ENCODE results near the gene RAB24. TPM values are rescaled to one million over a fixed set of nuclear protein-coding genes. Genes with fewer than 3 reads are reported as not detected.

Gene RAB24
- total and polyA plus RNA-seq, 2 of the 4 experiments (the other 2 are of a cell fraction), result 18.5 to 60.8 TPM

DNA sequence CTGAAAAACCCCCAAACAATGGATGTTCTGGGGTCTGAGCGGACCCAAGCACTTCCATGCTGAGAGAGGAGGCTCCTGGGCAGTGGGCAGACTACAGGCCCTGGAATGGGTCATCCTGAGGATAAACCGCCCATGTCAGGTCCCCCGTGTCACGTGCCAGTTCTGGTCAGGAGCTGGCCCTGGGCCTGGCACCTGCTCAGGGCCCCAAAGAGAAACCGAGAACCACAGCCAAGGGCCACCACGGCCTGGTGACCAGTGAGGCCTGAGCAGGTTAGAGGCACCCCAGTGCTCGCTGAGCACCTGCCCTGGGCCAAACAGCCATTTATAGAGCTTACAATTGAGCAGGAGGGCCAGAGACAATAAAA, 32.2 kb upstream of the RAB24 start:
- Histone ChIP-seq H4K20me1 (ENCODE audit: insufficient read depth, low read length) (peaks cover 13% of the 10 kb centered on the region), H2BK15ac (ENCODE audit: low read depth, low read length) (no peak overlapping the region), H4K5ac (ENCODE audit: low read depth, low read length) (no peak overlapping the region), H3K27me3 (ENCODE audit: control insufficient read depth, insufficient read depth, low read length) (no peaks in the 10 kb centered on the region), H2AK9ac (replicated peaks; ENCODE audit: low read depth, low read length, poor library complexity) (no peak overlapping the region), H3K36me3 (ENCODE audit: control insufficient read depth, insufficient read depth, low read length) (peaks cover 79% of the 10 kb centered on the region), H3K23ac (ENCODE audit: low read depth, low read length) (no peak overlapping the region), H2BK5ac (ENCODE audit: low read depth, low read length, poor library complexity, severe bottlenecking) (no peak overlapping the region), H3K4me1 (ENCODE audit: control insufficient read depth, insufficient read depth, low read length) (no peaks in the 10 kb centered on the region), H2AFZ (replicated peaks; ENCODE audit: low read length, poor library complexity) (no peak overlapping the region), H2BK120ac (ENCODE audit: low read depth, low read length) (no peak overlapping the region), H3K14ac (replicated peaks; ENCODE audit: low read depth, low read length) (no peak overlapping the region), H3K9ac (ENCODE audit: low read depth, low read length) (no peak overlapping the region), H2BK20ac (ENCODE audit: low read depth, low read length) (no peak overlapping the region), H3K9me3 (ENCODE audit: control insufficient read depth, insufficient read depth, low read length) (no peaks in the 10 kb centered on the region), H4K8ac (ENCODE audit: low read depth in 2 of 2, low read length in 2 of 2) (no peak overlapping the region), H3K9me1 (ENCODE audit: insufficient read depth, low read length) (0 out of 2 replicates have a peak, but pooled peaks cover 4% of the 10 kb centered on the region), H3K79me1 (ENCODE audit: low read depth in 1 of 2, low read length in 2 of 2) (peaks cover 7 to 20% of the 10 kb centered on the region in 2 experiments), H3K4me2 (ENCODE audit: low read depth, low read length) (no peak overlapping the region), H3K4ac (ENCODE audit: low read depth, low read length) (no peak overlapping the region), H3K18ac (ENCODE audit: low read depth, low read length) (no peak overlapping the region), H3K56ac (ENCODE audit: extremely low read depth, insufficient read depth, low read length) (no peak overlapping the region), H3K4me3 (ENCODE audit: insufficient read depth, low read depth, low read length) (no peak overlapping the region), H3K27ac (ENCODE audit: insufficient read depth, low read length) (no peak overlapping the region), H2AK5ac (ENCODE audit: low read depth, low read length) (no peak overlapping the region), H4K91ac (ENCODE audit: insufficient read depth, low read depth, low read length) (no peak overlapping the region)
- ATAC-seq (ENCODE audit: low read depth), result no peak
- ChIA-PET CTCF (interaction anchor here (0.8 kb wide), 1 partner anchor 26 kb away, joined by 3 read pairs; no protein-coding TSS in a partner anchor), POLR2A (ENCODE audit: unreplicated experiment) (no interaction called here)
- no peak for DNase-seq
- TF ChIP-seq, protein P1, sequence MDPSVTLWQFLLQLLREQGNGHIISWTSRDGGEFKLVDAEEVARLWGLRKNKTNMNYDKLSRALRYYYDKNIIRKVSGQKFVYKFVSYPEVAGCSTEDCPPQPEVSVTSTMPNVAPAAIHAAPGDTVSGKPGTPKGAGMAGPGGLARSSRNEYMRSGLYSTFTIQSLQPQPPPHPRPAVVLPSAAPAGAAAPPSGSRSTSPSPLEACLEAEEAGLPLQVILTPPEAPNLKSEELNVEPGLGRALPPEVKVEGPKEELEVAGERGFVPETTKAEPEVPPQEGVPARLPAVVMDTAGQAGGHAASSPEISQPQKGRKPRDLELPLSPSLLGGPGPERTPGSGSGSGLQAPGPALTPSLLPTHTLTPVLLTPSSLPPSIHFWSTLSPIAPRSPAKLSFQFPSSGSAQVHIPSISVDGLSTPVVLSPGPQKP (IDR thresholded peaks at IDR 0.05; ENCODE audit: borderline replicate concordance, low read depth, low read length), result no peak
- TF ChIP-seq POLR2A (IDR thresholded peaks at IDR 0.05; ENCODE audit: low read depth, low read length) (no peak), CHD1 (IDR thresholded peaks at IDR 0.05; ENCODE audit: low read depth, low read length) (no peak)
- TF ChIP-seq, protein P2, sequence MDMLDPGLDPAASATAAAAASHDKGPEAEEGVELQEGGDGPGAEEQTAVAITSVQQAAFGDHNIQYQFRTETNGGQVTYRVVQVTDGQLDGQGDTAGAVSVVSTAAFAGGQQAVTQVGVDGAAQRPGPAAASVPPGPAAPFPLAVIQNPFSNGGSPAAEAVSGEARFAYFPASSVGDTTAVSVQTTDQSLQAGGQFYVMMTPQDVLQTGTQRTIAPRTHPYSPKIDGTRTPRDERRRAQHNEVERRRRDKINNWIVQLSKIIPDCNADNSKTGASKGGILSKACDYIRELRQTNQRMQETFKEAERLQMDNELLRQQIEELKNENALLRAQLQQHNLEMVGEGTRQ (IDR thresholded peaks at IDR 0.05; ENCODE audit: low read depth, low read length), result no peak
- TF ChIP-seq, protein P3, sequence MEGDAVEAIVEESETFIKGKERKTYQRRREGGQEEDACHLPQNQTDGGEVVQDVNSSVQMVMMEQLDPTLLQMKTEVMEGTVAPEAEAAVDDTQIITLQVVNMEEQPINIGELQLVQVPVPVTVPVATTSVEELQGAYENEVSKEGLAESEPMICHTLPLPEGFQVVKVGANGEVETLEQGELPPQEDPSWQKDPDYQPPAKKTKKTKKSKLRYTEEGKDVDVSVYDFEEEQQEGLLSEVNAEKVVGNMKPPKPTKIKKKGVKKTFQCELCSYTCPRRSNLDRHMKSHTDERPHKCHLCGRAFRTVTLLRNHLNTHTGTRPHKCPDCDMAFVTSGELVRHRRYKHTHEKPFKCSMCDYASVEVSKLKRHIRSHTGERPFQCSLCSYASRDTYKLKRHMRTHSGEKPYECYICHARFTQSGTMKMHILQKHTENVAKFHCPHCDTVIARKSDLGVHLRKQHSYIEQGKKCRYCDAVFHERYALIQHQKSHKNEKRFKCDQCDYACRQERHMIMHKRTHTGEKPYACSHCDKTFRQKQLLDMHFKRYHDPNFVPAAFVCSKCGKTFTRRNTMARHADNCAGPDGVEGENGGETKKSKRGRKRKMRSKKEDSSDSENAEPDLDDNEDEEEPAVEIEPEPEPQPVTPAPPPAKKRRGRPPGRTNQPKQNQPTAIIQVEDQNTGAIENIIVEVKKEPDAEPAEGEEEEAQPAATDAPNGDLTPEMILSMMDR (conservative IDR thresholded peaks at IDR 0.05; ENCODE audit: low read depth, low read length), result no peak
- 100% methylated on average over 2 of the region's 7 CpGs; no CpG with 5 or more reads in 1 of the 2 experiments for WGBS, 2 experiments (ENCODE audit: extremely low coverage in 2 of 2, insufficient read length in 1 of 2)
- dilution Hi-C loops (cut with HindIII; ENCODE audit: low sequenced_read_pairs, unreplicated experiment) (no loop called here), in situ Hi-C loops (cut with MboI; ENCODE audit: low sequenced_read_pairs) (no loop called here), intact Hi-C loops (cut with micrococcal nuclease) (no loop called here)
- no TSS peak for BruUV-seq (replicated peaks)
